ENCODE data around the gene SLC7A7.

DNA sequence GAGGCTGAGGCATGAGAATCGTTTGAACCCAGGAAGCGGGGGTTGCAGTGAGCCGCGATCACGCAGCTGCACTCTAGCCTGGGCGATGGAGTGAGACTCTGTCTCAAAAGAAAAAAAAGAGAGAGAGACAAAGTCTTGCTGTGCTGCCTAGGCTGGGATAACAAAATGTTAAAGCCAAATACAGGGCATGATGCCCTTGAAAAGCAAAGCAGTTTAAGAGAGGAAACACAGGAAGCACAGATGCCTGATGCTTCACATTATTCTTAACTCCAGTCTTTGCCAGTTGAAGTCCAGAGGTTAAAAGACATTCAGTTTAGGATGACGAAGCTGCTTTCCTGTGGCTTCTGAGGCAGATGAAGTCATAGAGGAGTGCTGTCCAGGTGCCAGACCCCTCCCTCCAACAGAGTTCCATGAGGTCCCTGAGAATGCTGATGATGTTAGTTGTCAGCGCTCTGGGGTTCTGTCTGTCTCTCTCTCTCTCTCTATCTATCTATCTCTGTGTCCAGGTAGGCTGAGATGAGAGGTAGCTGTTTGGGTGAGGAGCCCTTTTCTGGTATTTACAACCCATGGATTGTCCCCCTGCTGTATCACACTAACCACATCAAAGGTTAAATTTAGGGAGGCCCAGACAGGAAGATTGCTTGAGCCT lies 9.6 kb upstream of the SLC7A7 start:
- TF ChIP-seq CTCF (IDR thresholded peaks at IDR 0.05) (no peak), POLR2A (IDR thresholded peaks at IDR 0.05) (no peak), EP300 (IDR thresholded peaks at IDR 0.05) (no peak), POLR2AphosphoS5 (IDR thresholded peaks at IDR 0.05) (no peak)
